RPMI7951 (cell line): Measurements from ENCODE around the gene B4GALT1. TPM values are rescaled to one million over a fixed set of nuclear protein-coding genes. Genes with fewer than 3 reads are reported as not detected.
"Not testable (repeated sequence)": the region's sequence is repeated elsewhere in the genome, so short reads cannot be mapped to it uniquely, and the experiment has no call there.

Source experiments
- DNase-seq: peaks from one replicate; pipeline ENCODE4 v3.0.0-alpha.2; 2012; ENCODE audit warnings: low read depth
- total RNA-seq: library from RNA; depleted of rRNA; stranded (reverse); fragments of >200 nt; shearing (Covaris generic); gene quantifications from 2 replicates; pipeline ENCODE4 v1.2.3, GENCODE V29; 2014

Gene B4GALT1
- total RNA-seq, 1 experiment from 2014 or later = 38.7 TPM

DNA sequence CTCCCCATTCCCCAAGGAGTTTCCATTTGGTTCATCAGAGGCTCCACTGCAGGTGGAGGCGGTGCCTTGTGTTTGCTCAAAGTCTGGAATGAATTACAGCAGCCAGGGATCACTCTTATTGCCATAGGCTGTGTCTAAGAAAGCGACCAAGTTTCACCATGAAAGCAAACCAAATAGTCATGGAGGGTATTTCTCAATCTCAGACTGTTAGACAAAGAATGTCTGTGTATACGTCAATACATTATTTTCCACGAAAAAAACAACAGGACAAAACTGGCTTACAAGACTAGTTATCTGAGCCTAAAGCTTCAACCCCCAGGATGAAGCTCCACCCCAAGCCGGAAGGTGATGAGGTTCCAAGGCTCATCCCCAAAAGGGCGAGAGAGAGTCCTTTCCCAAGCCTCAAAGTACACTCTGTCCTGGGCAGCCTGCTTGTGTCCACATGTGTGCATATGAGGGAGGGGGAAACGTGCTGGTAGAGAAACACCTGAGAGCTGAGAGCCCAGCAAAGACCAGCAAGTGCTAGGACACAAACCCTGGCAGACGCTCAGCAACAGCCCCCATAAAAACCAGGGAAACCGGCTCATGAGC lies 4.3 kb downstream of the B4GALT1 start:
- DNase-seq = peak; percentile 83

DNA sequence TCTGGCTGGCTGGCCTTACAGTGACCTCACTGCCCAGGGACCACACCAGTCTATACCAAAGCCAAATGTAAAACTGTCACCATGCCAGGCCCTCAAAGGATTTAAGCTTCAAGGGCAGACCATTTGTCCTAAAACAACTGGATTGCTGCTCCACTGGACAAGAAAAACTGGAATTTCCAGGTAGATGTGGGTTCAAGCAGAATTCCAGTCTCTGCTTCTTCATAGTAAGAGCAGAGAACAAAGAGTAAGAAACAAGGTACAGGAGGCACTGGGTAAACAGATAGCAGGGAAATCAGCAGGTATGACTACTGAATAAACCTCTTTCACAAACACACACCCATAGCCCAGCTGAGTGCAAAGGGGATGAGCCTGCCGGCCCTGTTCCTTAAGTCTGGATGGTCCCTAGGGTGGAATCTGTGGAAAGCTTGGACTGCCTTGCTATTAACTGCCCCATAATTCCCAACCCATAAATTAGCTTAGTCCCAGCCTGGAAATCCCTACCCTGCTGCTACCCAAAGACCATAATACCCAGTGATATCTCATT lies 5.5 kb downstream of the B4GALT1 start:
- peak; percentile 70 for DNase-seq

- DNase-seq = peak; percentile 99
Measured at GRCh38 chr9:33161011-33161588, 6.0 kb downstream of the B4GALT1 start.

DNA sequence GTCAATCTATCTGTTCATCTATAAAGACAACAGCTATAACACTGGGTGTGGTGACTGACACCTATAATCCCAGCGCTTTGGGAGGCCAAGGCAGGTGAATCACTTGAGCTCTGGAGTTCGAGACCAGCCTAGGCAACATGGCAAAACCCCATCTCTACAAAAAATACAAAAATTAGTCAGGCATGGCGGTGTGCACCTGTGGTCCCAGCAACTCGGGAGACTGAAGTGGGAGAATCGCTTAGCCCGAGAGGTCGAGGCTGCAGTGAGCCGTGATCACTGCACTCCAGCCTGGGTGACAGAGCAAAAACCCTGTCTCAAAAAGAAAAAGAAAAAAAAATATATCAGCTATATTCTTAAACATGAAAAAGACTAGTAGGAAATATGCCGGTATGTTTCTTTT lies 6.7 kb downstream of the B4GALT1 start:
- not testable (repeated sequence) for DNase-seq

DNA sequence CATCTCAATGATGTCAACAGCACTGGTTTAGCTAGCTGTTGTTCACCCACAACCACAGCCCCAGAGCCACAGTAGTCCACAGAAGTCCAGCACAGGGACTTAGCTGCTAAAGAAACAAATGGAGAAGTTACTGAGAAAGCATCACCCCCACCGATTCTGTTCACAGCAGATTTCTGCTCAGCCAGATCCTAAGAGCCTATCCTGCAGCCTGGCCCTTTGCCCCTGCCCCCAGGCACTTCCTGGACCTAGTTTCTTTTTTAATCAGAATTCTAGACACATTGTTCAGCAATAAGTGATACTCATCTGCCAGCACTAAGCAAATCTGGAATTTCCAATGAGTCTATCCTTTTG lies 7.4 kb downstream of the B4GALT1 start:
- DNase-seq = peak; percentile 93

GRCh38 chr9:33158843-33159776 lies 8.0 kb downstream of the B4GALT1 start:
- peak; percentile 61 for DNase-seq

- no peak for DNase-seq
Measured at GRCh38 chr9:33157960-33158842, 8.9 kb downstream of the B4GALT1 start.

DNA sequence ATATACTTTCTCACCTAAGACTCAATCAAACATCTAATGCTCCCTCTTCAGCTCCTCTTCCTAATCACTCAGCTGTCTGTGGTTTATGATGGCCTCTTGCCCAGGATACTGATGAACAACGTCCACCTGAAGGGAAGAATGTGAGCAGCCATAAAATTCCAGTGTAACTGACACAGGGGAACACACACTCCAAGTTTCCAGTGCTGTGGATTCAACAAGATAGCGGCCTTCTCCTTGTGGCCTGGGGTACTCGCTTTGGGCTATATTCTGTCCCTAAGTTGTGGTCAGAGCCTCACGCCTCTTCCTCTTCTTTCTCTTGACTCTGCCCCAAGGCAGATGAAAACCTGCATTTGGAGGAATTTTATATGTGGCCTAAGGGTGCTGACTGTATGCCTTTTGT lies 11.7 kb downstream of the B4GALT1 start:
- peak; percentile 75 for DNase-seq

GRCh38 chr9:33154371-33154770 lies 12.8 kb downstream of the B4GALT1 start:
- DNase-seq = no peak

DNA sequence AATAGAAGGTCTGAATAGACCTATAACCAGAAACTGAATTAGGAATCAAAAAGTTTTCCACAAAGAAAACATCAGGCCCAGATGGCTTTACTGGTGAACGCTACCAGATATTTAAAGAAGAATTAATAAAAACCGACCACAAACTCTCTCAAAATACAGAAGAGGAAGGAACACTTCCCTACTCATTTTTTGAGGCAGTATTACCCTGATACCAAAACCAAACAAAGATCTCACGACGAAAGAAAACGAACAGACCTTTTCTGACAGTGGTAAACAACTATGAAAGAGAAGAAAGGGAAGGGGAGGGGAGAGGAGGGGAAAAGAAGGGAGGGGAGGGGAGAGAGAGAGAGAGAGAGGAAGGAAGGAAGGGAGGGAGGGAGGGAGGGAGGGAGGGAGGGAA lies 13.5 kb downstream of the B4GALT1 start:
- no peak for DNase-seq

DNA sequence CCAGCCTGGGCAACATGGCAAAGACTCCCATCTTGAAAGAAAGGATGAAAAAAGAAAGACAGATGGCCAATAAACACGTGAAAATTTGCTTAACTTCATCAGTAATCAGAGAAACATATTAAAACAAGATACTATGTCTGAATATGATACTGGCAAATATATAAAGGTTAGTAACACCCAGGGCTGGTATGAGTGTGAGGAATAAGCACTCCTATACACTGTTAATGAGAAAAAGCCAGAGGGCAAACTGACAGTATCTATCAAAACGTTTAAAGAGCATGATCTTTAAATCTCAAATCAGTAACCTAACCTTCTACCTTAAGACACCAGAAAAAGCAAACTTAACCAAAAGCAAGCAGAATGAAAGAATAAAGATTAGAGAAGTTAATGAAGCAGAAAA lies 14.1 kb downstream of the B4GALT1 start:
- DNase-seq = no peak

GRCh38 chr9:33151601-33152000 lies 15.5 kb downstream of the B4GALT1 start:
- no peak for DNase-seq

DNA sequence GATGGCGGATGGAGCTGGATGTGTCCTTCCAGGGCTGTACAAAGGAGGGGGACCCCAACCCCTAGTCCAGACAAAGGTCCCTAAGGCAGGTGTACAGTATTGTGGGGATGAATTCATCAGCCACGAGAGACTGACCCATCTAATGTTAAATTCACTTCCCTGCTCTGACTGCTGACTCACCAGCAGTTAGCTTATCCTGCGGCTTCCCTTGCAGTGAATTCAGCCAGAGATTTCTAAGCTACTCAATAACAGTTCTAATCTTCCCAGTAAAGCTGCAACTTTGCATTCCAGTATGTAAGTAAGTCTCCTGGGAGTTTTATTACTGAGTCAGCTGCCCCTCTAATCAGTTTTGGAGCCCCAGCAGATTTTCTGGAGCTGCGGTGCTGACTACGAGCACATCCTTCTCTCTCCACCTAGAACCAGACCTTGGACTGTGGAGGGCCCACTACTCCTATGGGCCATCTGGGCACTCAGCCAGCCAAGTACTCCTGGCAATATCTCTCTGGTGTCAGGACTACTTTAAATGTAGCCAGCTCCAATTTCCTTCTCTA lies 16.1 kb downstream of the B4GALT1 start:
- peak; percentile 93 for DNase-seq

- no peak for DNase-seq
Measured at GRCh38 chr9:33148367-33149014, 18.6 kb downstream of the B4GALT1 start.

GRCh38 chr9:33147416-33148169 lies 19.5 kb downstream of the B4GALT1 start:
- DNase-seq = no peak

GRCh38 chr9:33146298-33146697 lies 20.8 kb downstream of the B4GALT1 start:
- no peak for DNase-seq

GRCh38 chr9:33144551-33144950 lies 22.6 kb downstream of the B4GALT1 start:
- no peak for DNase-seq

- DNase-seq = peak; percentile 56
Measured at GRCh38 chr9:33143241-33143661, 23.9 kb downstream of the B4GALT1 start.

- DNase-seq = no peak
Measured at GRCh38 chr9:33142535-33142934, 24.6 kb downstream of the B4GALT1 start.
